Glomerular endothelial cell (primary cell): Measurements from ENCODE around the gene EHD1. TPM values are rescaled to one million over a fixed set of nuclear protein-coding genes. Genes with fewer than 3 reads are reported as not detected.
"Not testable (repeated sequence)": the region's sequence is repeated elsewhere in the genome, so short reads cannot be mapped to it uniquely, and the experiment has no call there.

ENCODE experiments used
- DNase-seq: peaks from one replicate; pipeline ENCODE4 v3.0.0-alpha.2; 2011; ENCODE audit warnings: low read depth, low spot score; ENCODE audit errors: extremely low read depth
- total RNA-seq: library from RNA; depleted of rRNA; stranded (reverse); fragments of >200 nt; gene quantifications from 2 replicates; pipeline ENCODE4 v1.2.3, GENCODE V29; 2015

EHD1 gene
- total RNA-seq, 1 donor from 2014 or later = 142 TPM

DNA sequence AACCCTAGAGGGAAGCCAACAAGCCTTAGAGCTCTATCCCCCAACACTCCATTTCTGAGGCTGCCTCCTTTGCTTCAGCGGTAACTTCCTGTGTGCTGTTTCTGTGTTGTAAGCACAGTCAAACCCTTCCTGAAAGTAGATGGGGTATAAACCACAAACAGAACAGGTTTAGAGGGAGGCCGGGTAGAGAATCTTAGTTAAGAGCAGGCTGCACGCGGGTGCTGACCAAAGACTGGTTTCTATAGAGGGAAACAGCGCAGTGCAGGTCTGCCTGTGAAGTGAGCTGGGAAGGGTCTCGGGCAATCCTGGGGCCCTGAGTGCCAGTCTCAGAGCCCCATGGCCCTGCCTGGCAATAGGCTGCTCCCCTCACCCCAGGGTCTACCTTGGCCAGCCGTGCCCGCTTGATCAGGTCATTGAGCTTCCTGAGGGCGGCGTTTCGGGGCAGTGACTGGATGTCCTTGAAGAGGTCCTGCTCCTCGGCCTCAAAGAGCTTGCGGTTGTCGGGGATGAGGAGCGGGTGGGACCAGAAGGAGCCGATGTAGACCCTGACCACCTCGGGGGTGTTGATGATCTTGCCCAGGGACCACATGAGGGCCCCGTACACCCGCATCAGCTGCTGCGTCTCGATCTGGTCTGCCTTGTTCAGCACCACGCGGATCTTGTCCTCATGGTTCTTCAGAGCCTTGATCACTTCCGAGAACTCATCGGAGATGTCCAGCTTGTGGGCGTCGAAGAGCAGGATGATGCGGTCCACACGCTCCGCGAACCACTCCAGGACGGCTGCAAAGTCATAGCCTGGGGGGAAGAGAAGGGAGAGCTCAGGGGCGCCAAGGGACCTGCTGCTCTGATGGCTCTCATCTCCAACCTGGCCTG, 18.6 kb downstream of the EHD1 start:
- no peak for DNase-seq

GRCh38 chr11:64858467-64859263, 19.8 kb downstream of the EHD1 start:
- DNase-seq = no peak

DNA sequence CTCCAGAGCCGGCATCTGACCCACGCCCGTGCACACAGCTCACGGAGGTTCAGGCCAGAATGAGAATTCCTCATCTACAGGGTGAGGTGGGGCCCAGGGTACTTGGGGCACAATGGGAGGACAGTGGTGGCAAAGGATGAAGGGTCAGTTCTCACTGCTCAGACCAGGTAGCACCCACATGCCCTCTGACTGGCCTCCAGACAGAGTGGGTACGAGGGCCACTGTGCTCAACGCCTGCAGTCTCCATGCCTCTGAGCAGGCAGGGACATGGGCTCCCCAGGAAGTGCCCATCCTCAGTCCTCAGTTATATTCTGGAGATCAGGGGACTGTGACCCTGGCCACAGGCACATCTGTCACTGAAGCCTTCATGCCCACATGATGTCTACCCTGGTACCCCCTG, 20.9 kb downstream of the EHD1 start:
- no peak for DNase-seq

DNA sequence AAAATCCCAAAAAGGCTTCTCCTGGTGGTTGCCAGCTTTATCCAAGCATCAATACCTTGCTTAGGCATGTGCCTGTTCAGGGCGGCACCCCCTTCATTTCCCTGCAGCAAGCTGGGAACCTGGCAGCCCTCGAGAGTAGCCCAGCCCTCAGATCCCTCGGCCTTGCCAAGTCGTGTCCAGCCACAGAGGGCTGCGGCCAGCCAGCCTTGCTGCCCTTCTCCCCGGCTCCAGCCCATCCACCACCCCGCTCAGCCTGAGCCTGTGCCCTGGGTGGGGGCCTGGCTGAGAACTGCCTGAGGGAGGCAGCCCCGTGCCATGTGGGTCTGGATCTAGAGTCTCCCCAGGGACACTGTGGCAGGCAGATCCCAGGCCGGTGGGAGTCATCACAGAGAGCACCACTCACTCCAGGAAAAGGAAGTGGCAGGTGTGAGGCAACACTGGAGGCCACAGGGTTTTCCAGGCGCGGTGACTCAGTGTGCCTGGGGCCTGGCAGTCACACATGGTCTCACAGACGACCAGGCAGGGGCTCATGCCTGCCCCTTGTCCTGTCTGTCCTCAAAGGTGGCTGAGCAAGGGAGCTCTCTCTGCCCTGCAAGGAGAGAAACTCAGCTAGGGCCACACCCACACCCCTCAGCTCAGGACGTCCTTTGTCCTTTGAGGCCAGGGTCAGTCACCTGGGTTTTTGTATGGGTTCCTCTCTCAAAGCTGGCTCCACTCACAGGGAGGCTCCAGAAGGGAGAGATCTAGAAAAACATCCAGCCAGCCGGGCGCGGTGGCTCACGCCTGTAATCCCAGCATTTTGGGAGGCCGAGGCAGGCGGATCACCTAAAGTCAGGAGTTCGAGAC, 21.8 kb downstream of the EHD1 start:
- no peak for DNase-seq

DNA sequence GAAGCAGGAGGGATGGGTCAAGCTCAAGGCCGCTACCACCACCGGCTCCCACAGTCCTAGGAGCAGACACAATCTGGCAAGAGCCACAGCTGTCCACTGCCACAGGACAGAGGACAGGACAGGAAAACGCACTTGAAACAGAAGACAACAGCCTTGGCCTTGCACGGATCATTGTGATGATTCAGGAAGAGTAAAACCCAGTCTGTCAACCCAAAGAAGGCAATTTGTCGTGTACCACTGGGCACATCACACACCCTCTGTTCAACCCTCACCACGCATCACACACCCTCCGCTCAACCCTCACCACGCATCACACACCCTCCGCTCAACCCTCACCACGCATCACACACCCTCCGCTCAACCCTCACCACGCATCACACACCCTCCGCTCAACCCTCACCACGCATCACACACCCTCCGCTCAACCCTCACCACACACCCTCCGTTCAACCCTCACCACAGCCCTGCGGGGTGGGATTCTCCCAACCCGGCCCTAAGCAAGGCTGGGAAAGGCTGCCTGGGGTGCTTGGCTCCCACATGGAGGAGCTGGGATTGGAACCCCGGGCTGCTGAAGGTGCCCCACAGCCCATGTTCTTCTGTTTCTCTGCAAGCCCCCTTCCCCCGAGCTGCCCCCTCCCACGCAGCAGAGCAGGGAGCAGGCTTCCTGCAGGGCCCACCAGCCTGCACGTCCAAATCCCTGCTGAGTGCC, 22.7 kb downstream of the EHD1 start:
- DNase-seq = no peak

DNA sequence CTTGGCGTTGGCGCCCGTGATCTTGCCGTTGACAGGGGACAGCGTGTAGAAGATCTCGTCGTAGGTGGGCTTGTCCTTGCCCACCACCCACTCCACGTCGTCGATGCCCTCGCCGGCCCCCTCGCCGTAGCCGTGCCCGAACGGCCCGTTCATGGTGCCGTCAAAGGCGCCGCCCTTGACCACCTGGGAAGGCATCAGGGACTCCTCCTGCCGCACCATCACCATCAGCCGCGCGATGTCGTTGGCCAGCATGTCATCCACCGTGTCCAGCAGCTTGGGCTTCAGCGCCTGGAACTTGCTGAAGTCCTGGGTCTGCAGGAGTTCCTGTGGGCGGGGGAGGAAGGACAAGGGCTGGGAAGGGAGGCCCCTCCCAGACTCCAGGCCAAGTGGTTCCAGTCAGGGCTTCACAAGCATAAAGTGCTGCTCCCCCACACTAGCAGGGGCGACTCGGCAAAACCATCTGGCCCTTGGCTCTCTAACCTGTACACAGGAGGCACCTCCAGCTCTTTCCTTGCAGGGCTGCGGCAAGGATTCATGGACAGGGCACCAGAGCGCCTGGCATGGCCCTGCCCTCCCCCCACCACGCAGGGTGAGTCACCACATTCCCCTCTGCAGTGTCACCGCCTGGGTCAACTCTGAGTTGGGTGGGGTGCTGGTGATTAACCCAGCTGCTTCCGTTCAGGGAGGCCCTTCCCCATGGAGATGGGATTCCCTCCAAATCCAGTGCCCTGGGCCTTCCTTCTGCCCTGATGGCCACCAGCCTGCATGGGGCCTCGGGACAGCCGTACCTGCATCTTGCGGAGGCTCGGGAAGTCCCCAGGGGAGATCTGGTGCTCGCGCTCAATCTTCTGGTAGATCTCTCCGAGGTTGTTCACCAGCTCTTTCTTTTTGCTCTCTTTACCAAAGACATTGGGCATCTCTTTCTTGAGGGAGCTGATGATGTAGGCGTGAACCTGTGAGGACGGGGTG, 23.6 kb downstream of the EHD1 start:
- DNase-seq = no peak

- no peak for DNase-seq
These were observed 24.3 kb downstream of the EHD1 start for GRCh38 chr11:64854157-64854533.

- DNase-seq = no peak
These were observed 24.7 kb downstream of the EHD1 start for GRCh38 chr11:64853709-64854108.

DNA sequence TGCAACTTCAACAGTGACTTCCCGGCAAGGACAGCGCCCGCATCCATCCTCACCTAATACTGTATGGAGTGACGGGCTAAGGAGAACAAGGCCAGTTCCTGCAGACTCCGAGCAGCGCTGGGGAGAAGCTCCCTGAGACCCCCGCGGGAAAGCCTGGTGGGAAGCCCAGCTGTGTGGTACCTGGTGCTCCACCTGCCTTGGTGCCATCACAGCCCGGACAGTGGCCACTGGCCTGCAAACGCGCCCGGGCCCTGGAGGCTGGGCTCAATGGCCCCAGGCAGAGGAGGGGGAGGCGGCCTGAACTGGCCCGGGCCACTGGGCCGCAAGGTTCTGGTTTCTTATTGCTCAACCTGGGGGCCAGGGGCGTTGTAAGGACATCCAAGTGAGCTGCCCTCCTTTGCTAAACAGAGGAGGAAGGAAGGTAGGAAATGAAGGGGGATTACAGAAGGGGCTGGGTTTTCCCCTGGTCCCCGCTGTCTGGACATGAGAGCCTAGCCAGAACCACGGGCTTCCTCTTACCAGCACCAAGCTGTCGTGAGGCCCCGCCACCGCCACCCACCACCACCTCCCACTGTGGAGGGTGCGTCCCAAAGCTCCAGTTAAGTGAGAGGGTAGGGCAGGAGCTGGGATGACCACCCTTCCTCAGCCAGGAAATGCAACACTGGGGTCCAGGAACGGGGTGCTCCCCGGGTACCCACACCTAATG, 25.5 kb downstream of the EHD1 start:
- DNase-seq = no peak

DNA sequence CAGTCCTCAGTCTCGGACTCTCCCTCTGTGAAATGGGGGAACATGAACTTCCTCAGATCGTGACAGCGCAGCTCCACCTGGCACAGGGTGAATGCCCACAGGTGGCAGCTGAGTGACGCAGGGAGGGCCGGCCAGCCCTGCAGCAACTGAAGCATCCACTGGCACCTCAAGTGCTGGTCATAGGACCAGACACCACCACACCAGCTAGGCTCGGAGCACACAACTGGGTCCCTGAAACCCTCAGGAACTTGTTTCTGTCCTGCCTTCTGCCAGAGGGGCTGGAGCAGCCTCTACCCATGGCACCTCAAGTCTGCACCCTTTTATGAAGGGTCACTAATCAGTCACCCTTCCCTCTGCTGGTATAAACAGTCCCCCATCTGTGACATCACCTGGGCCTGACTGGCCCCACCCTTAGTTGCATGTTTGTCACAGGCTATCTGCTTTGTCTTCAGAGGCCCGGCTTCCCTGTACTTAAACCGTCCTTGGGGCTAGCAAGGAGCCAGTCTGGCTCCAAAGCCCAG, 26.5 kb downstream of the EHD1 start:
- DNase-seq = no peak

DNA sequence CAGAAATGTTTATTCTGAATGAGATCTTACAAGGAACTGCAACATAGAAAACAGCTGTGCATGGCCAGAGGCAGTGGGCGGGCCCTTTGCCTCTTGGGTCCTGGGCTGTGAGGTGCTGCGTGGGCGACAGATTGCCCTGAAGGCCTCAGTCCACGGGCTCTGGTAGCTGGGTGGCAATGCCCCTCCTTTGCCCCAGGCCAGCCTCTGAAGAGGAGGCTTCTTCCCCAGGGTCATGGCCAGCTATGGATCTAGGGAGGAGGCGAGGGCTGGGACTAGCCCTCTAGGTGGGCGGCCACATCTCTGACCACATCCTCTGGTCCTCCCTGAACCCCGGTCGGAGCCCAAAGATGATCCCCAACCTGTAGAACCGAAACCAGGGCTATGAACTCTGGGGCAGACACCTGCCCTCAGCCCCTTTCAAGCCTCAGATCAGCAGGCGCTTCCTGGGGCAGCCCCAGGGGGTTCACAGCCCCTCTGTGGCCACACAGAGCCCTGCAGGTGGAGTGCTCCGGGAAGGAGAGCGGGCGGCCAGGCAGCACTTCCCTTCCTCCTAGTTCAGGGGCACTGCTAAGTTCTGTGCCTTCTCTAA, 27.3 kb downstream of the EHD1 start:
- no peak for DNase-seq

DNA sequence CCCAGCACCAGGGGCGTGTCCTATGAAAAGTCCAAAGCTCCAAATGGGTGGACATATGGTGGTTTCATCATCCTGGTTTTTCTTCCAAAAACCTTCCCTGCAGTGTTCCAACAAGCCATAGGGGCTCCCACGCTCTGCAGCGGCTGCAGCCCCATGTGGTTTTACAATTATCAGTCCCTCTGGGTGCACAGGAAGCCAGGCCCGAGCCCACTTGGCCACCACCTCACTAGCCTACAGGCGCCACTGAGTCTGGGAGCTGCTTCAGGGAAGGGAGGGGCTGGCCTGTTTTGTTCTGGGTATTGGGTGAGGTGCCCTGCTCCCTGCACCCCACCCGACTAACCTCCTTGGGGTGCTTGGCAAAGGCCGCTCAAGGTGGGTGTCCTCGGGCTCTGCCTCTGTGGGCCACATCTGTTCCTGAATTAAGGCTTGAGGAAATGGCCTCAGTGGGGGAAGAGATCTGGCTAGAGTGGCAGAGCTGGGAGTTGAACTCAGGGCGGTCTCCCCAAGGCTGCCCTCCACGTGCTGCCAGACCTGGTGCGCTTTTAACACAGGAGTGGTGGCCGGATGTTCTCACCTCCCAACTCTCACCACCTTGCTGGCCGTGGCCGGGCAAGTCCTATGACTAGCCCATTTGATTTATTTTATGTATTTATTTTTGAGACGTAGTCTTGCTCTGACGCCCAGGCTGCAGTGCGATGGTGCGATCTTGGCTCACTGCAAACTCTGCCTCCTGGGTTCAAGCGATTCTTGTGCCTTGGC, 28.6 kb downstream of the EHD1 start:
- DNase-seq = no peak

DNA sequence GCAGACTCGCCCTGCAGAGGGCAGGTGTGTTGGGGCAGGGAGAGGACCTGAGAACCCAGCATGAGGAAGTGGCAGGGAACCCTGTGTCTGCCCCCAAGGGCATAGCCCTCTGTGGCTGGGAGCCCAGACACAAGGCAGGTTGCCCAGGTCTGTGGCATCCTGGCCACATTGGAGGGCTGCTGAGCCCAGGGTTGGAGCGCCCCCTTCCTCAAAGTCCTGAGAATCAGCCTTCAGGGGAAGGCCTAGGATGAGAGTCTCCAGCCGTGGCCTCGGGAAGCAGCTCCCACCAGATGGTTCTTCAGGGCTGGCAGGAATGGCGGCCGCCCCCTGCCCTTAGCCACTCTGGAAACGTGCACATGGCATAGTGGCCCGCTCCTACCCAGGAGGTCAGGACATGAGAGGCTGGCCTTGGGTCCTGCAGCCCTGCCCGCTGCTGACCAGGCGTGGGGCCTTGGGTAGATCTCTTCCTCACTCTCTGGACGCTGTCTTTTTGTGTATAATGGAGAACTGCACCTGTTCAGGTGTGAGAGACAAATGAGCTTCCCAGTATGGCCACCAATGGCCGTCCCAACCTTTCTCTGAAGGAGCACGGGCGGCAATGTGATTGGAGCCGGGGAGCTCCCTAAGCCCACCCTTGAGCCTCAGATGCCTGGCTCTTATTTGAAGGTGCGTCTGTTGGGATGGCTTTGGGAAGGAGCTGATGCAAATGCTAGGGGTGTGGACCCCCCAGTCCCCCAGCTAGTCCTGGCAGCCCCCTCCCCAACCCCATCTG, 29.4 kb downstream of the EHD1 start:
- DNase-seq = no peak

GRCh38 chr11:64848214-64848825, 30.1 kb downstream of the EHD1 start:
- no peak for DNase-seq

GRCh38 chr11:64846998-64847666, 31.3 kb downstream of the EHD1 start:
- no peak for DNase-seq

GRCh38 chr11:64845776-64846129, 32.7 kb downstream of the EHD1 start:
- not testable (repeated sequence) for DNase-seq
